ENCODE data around the gene TRIM2.

DNA sequence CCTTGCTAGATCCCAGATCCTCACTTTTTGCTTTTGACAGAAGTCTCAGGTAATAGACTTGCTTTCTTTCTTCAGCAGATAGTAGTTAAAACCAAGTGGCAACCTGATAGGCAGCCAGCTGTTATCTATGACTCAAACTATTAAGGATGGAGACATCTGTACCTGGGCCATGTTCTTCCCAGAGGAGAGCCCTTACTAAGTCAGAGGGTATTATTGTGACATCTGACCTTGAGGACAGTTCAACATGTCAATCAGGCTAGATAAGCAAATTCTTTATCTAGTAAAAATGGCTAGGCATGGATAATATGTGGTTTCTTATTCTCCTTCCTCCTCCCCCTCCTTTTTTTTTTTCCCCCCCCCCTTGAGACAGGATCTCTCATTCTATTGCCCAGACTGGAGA lies 39.2 kb downstream of the TRIM2 start:
- TF ChIP-seq CTCF (conservative IDR thresholded peaks at IDR 0.05; ENCODE audit: low read depth in 2 of 2) (no peak), EZH2phosphoT487 (IDR thresholded peaks at IDR 0.05; ENCODE audit: unreplicated experiment) (no peak), REST (IDR thresholded peaks at IDR 0.05; ENCODE audit: unreplicated experiment) (no peak), POLR2AphosphoS5 (IDR thresholded peaks at IDR 0.05; ENCODE audit: low read depth) (no peak), CREB1 (CRISPR knock-in tag; IDR thresholded peaks at IDR 0.05; ENCODE audit: low read depth) (no peak), EZH2 (IDR thresholded peaks at IDR 0.05; ENCODE audit: low read depth, unreplicated experiment) (no peak), ZNF331 (CRISPR knock-in tag; IDR thresholded peaks at IDR 0.05; ENCODE audit: low read depth) (no peak), STAT1 (IDR thresholded peaks at IDR 0.05; ENCODE audit: unreplicated experiment) (no peak), JUNB (IDR thresholded peaks at IDR 0.05; ENCODE audit: unreplicated experiment) (no peak), ETS1 (IDR thresholded peaks at IDR 0.05) (no peak), NANOG (IDR thresholded peaks at IDR 0.05; ENCODE audit: borderline replicate concordance) (no peak), ZNF114 (CRISPR knock-in tag; IDR thresholded peaks at IDR 0.05) (no peak), ZNF462 (CRISPR knock-in tag; IDR thresholded peaks at IDR 0.05) (no peak)
